GM18858 (cell line): ENCODE results near the gene LAMA2.

Experiments used
- ATAC-seq: cut with Tn5 transposase; IDR thresholded peaks from one replicate; pipeline ENCODE4 v1.9.1; 2021; ENCODE audit not compliant: unreplicated experiment

The LAMA2 gene

DNA sequence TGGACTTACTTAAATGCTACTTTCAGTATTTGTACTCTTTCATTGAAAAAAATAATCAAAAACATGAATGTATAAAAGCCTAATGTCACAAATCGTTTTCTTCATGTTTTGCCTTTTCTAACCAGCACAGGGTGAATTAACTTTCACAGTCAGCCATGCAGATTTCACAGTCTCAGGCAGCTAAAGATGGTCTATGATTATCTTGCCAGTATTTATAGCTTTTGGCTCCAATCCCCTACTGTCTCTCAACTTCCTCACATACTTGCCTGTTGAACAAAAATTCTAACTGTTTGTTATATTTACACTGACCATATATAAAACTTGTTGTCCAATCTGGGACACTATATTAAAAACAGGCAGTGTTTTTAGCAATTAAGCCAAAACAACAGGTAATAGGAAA is 468.9 kb downstream of the LAMA2 start:
- ATAC-seq = no peak

DNA sequence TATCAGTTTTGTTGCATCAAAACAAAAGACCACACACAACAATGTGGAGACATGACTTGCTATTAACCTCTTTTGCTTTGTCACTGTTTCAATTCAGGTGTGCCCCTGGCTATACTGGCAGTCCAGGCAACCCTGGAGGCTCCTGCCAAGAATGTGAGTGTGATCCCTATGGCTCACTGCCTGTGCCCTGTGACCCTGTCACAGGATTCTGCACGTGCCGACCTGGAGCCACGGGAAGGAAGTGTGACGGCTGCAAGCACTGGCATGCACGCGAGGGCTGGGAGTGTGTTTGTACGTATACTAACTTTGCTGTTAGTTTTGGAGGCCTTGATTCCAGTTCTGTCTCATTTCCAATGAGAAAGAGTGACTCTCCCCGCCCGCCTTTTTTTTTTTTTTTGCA is 470.1 kb downstream of the LAMA2 start:
- no peak for ATAC-seq

DNA sequence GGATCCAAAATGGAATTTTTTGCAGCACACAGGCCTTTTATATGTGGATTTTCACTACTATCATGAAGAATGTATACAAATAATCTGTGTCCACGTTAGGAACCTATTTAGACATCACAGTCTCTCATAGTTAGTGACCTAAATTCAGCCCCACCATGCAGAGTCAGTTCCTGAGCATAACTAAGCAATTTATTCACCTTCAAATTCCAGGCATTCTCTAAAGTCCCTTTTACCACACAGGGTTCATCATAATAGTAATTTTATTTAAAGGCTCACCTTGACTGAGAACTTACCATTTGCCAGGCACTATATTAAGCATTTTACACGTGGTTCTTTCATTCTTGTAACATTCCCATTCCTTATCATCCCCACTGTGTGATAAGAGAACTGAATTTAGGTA is 473.2 kb downstream of the LAMA2 start:
- no peak for ATAC-seq

DNA sequence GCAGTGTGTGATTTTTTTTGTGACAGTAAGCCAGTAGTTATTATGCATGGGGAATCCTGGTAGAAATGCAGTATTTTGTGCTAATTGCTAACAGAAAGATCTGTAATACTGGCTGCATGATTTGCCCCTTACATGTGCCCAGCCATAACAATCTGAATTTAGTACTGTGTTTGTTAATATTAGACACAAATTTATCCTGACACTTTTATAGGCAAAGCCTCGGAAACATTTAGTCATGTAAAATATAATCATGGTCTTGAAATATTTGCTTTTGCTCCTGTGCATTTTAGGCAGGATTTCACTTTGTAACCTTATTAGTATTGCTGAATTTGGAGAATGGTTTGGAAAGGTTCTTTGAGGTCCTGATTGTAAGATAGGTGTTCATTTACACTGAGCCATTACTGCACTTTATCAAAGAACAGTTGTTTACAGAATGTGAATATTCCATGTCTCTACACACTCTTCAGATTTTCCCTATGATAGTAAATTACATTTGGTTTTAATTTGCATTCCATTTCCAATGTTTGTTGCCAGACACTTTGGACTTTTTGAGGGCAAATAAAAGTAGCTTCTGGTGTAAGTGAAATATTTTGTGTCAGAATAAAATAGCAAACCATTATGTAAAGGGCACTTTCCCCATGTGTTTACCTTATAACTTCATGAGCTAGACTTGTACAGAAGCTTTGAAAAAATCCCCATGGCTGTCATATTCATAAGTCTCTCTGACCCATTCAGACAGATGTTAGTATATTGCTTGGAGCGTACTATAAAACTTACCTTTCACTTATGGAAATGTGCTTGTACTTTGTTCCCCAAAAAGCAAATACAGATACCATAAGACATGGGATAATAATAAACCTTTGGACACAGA is 477.1 kb downstream of the LAMA2 start:
- ATAC-seq = no peak

DNA sequence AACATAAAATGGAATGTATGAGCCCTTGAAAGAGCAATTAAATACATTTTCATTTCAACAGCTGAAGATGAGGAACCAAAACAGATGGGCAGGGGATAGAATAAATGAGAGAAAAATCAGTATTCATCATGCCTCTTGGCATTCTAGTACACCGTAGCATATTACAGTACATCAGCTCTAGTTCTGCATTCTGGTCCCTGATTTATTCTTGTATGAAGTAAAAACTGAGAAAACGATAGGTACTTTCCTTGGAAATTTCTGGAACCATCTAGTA is 477.7 kb downstream of the LAMA2 start:
- ATAC-seq = no peak

DNA sequence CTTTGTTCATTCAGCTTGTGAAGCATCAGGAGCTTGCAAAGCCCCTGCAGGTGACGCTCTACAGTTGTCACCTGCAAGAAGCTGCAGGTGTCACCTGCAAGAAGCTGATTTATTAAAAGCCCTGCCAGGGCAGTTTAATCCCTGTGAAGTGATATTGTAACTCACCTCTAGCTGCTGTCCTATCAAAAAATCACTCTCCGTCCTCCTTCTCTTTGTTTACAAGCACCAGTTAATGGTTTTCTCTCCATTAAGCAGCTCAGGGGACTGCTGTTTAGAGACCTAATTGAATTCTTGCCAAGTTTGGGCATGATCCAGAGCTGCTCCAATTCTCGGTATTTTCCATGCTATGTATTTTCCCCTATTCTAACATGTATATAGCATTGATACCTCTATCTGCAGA is 481.1 kb downstream of the LAMA2 start:
- ATAC-seq = no peak

DNA sequence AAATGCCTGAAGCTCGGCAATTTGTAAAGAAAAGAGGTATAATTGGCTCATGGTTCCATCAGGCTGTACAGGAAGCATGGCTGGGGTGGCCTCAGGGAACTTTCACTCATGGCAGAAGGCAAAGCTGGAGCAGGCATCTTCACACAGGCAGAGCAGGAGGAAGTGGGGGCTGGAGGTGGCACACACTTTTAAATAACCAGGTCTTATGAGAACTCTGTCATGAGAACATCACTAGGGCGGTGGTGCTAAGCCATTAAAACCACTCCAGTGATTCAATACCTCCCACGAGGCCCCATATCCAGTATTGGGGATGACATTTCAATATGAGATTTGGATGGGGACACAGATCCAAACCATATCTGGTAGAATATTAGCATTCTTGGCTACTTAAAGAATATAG is 481.8 kb downstream of the LAMA2 start:
- ATAC-seq = no peak

DNA sequence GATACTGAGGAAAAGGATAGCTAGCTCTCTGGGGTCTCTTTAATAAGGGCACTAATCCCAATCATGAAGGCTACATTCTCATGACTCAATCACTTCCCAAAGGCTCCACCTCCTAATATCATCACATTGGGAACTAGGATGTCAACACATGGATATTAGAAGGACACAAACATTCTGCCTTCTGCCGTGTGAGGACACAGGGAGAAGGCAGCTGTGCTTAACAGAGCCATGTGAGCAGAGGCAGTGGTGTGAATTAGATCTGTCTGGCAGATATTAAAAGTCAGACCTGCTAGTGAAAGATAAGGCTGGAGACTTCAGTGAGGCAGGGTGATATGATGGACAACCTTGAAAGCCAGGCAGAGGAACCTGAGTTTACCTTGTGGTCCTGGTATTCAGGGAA is 485.1 kb downstream of the LAMA2 start:
- ATAC-seq = no peak

DNA sequence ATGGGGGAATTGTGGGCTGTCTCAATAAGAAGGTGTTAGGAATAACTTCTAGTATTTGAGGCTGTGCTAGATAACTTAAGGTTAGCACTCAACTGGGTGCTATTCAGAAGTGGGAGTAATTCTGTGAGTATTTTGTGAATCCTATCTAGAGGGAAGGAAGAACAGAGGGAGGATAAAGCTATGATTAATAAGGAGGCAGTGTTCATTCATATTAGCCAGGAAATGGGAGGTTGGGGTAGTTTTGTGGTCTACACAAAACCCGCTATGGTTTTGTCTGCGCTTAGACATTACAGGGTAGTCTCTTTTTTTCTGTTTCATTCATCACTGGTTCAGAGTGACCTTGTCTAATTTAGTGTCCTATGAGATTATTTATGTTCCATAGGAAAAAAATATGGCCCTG is 486.0 kb downstream of the LAMA2 start:
- ATAC-seq = no peak

DNA sequence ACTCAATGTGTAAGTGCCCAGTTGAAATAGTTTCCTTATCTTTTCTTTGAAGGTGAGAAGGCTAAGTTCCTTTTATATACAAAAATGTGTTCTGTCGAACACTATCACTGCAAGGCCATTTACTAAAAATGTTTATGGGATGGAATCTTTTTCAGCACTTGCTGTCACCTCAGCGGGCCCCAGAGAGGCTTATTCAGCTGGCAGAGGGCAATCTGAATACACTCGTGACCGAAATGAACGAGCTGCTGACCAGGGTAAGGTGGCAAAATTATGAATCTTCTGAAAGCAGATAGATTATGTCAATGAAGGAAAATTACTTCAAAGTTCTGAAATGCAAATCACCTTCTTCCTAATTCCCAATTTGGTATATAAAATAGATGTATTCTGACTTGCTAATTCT is 486.8 kb downstream of the LAMA2 start:
- ATAC-seq = no peak

DNA sequence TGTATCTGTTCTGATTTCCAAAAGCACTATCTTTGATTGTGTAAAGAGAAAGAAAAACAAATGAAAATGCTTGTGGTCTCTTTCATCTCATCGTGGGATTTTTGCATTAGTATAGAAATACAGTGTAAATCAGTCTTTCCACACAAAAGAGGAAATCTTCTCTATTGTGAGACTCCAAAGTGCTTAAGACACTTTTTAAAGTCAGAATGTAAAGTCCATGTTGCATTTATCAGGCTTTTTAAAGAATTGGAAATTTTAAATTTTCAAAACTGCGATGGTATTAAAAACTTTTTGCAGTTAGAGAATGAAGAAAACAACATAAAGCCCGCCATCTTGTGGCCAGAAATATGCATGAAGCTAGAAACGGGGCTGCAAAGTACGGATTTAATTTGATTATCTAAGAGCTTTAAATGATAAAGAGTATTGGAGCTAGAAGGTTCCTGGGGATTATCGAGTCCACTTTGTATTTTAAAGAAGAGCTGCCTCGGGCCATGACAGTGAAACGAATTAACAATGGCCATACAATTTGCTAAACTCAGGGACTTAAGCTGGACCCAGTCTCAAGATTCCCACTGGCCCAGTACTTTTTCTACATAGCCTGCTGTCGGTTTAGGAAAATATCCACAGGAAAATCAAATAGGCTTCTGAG is 487.5 kb downstream of the LAMA2 start:
- ATAC-seq = peak; percentile 56

DNA sequence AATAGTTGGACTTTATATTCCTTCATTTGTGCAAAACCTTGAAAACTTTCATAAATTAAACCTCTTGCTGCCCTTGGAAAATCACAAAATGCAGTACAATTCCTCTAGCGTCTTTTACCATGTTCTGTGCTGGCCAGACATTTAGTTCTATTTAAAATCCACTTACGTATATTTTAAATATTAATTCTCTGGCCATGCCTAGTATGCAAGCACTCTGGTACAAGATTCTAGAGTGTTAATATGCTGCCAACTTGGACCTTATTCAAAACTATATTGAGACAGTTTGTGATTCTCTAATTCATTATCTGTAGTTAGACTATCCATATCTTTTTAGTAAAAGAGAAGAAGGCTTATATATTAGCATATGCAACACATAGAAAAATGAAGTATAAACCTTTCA is 498.9 kb downstream of the LAMA2 start:
- no peak for ATAC-seq

DNA sequence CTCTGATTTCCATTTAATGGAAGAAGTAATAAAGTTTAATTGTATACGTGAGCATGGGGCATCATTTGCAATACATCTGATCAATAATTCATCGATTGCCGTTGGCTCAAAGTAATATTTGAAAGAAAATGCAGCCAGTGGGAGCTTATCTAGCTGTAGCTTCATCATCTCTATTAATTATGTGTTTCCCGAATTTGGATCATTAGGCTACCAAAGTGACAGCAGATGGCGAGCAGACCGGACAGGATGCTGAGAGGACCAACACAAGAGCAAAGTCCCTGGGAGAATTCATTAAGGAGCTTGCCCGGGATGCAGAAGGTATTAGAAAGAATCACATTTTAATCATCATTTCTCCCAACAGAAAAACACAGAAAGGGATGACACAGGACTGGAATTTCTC is 500.0 kb downstream of the LAMA2 start:
- no peak for ATAC-seq

DNA sequence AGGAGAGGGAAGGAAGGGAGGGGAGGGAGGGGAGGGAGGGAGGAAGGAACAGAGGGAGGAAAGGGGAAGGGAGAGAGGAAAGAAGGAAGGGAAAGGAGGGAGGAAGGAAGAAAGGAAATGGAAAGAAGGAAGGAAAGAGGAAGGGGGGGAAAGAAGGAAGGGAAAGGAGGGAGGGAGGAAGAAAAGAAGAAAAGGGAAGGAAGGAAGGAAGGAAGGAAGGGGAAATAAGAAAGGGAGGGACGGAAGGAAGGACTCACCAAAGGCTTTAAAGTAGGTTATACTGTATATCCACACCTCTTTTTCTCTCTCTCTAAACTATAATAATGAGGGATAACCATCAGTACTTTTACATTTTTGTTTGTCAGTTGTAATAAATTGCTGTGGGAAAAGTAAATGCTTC is 502.2 kb downstream of the LAMA2 start:
- ATAC-seq = no peak

DNA sequence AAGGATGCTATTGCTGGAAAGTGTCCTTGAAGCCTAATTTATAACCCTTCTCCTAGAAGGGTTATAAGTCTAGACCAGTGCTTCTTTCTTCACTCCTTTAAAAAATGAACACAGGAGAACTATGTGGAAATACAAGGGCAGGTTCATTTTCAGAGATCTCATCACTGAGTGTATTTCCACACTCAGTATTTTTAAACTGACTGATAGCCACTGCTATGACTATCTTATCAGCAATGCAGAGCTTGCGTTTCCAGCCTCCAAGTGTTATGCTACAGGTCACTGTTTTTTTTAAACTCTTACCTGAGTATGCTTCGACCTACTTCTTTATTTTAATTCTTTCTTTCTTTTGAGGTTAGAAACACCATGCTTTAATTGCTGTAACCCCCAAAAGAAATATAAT is 508.0 kb downstream of the LAMA2 start:
- no peak for ATAC-seq

DNA sequence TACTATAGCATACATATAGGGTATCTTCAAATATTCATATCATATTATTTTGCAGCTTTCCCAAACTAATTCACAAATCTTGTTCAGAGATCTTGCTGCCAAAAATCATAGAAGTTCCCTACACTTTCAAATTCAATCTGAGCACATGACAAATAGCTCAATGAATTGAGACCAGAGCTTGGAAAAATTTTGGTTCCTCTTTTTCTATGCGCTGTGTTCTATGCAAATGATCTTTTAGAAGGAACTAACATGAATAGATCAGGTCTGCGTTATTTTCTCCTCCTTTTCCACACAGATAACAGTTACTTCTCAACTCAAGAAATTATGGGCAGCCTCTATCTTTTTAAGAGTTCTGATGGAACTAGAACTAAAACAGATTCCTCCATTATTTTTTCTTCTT is 510.7 kb downstream of the LAMA2 start:
- ATAC-seq = no peak

DNA sequence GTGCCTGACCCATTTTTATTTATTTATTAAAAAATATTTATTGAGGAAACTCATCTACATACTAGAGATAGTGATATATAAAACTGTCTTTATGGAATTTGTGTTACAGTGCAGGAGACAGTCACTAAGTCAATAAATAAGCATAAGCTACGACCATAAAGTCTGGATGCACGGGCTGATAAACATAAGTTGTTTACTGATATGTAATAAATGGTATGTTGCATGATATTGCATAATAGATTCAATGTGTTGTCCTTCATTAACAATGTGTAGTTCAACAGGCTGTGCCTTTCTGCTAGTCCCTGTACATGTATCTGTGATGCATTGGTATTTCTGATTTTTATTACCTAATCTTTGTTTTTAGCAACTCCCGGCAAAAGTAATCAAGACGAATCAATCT is 515.8 kb downstream of the LAMA2 start:
- ATAC-seq = no peak

DNA sequence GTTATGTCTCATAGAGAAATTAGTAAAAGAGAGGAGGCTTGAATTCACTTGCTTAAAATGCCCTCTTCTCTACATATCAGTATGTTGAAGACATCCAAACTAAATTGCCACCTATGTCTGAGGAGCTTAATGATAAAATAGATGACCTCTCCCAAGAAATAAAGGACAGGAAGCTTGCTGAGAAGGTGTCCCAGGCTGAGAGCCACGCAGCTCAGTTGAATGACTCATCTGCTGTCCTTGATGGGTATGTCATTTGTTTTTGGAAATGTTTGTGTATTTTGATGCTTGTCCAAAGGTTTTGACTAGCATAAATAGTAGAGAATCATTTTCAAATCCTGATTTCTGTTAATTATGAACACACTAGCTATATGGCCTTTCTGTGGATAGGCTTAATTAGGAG is 519.3 kb downstream of the LAMA2 start:
- ATAC-seq = no peak

DNA sequence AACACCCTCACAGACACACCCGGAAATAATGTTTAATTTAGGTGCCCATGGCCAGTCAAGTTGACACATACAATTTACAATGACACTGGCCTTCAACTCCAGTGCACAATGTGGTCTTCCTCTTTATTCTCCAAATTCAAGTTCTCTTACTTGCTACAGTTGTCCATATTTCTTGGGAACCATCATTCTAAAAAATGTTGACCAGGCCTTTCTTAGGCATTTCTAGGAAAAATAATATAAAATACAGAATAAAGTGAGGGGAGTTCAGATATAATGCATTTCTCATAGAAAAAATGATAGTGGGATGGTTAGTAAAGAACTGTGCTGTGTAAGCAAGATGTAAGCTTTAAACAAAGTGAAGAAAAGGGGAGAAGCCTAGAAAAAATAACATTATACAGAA is 528.2 kb downstream of the LAMA2 start:
- no peak for ATAC-seq

DNA sequence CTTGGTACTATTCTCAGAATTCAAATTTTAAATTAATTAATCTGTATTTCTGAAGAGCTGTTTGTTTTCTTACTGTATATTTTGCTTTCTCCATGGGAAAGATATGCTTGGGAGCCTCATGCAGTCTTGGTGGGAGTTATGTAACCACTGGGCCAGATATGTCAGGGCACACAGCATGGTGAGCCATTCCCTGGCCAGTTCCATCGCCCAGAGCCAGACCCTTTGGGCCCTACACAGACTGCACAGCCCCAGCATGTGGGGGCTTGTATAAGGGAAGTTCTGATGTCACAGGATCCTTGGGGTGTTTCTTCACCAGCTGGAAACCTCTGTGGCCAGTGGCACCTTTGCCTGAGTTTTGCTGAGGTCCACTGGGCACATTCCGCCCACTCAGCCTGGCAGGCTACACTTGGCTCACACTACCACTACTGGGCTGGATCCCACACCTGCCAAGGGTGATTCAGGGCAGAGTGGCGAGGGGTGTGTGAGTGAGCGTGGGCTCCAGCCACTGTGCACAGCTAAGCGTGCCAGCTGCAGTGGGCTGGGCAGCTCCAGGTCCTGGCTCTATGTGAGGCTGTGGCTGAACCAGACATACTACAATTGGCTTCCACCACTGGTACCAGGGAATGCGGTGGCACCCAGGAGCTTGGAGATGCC is 533.5 kb downstream of the LAMA2 start:
- ATAC-seq = no peak

DNA sequence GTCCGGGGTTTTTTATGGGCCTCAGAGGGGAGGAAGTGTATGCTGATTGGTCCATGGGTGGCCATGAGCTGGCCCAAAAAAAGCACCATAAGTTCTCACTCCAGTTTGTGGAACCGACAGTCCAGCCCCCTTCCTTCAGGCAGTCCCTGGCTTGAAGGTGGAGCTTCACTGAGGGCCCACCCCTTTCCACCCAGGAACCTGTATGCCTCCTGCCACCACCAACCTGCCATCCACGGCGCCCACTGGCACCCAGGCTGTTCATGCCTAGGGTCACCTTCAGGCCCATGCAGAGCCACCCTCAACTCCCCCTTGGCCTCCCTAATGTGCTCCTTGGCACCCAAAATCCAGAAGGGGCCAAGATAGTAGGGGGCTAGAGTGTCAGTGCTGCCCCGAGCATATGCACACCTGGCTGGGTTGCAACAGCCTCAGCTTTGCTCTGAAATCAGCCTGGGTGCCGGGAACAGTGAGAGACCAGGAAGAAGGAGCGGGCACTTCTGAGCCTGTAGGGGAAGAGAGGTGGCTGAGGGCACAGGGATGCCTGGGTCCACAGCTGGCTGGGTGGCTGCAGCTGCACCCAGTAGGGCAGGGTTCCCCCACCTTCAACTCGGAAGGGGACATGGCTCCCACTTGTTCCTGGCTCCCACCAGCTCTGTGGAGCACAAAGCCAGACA is 534.6 kb downstream of the LAMA2 start:
- ATAC-seq = no peak

DNA sequence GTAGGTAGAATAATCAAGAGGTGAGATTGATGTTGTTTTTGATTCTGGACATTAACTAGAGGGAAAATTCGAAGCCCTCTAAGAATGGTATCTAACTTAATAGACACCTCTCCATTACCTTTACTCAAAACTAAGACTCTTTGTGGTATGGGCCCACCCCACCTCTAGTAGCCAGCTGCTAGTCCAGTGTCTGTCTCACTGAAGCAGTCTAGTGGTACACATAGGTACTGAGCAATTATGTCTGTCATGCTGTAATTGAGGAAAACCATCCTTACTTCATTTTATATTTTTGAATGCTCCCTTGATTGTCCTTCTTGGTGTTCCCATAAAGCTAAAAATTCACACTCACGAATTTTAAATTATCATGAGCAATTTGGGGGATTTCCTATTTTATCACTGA is 536.4 kb downstream of the LAMA2 start:
- no peak for ATAC-seq
